GM18526 (cell line): ENCODE results near the gene NFATC2.

Experiments
- POLR2A ChIP-seq: IDR thresholded peaks from 3 replicates; pipeline ENCODE4 v1.6.1; 2011; ENCODE audit not compliant: insufficient read length; ENCODE audit errors: extremely low read depth

The NFATC2 gene

GRCh38 chr20:51450221-51450712, 92.3 kb downstream of the NFATC2 start:
- no peak for TF ChIP-seq POLR2A

DNA sequence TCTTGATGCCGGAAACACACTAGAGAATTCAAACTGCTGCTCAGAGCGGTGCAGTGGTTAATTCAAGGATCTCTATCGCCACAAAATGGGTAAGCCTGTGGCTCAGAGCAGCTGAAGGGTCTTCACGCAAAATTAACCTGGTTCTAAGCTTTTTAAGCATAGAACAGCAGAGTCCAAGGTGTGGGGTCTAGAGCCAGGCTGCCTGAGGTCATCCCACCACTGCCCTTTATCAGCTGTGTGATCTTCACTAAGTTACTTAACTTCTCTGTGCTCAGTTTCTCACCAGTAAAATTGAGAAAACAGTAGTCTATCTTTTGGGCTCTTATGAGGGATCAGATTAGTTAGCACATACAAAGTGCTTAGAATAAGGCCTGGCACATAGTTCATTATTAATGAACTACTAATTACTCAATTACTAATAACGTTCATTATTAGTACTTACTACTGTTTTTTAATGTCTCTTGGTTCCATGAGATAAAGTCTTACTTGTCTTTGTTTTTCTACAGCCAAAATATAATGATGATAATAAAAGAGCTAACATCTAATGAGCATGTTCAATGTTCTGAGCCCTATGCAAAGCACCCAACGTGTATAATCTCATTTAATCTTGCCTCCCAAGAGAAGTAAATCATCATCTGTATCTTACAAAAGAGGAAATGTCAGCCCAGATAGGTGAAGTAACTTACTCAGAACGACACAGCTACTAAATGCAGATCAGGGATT, 92.9 kb downstream of the NFATC2 start:
- TF ChIP-seq POLR2A = no peak

DNA sequence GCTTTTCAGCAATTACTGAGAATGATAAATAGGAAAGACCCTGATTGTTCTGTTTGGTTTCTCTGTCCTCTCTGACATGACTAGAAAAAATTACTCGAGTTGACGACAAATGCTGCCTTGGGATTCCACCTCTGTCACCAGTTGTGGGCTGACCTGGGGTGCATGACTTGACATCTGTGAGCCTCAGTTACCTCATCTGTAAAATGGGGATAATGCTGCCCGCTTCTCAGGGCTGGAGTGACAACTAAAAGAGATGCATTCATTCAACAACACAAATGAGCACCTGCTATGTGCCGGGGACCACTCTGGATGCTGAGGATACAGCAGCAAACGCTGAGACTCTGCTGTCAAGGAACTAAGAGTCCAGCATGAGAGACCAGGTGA, 94.8 kb downstream of the NFATC2 start:
- no peak for TF ChIP-seq POLR2A

DNA sequence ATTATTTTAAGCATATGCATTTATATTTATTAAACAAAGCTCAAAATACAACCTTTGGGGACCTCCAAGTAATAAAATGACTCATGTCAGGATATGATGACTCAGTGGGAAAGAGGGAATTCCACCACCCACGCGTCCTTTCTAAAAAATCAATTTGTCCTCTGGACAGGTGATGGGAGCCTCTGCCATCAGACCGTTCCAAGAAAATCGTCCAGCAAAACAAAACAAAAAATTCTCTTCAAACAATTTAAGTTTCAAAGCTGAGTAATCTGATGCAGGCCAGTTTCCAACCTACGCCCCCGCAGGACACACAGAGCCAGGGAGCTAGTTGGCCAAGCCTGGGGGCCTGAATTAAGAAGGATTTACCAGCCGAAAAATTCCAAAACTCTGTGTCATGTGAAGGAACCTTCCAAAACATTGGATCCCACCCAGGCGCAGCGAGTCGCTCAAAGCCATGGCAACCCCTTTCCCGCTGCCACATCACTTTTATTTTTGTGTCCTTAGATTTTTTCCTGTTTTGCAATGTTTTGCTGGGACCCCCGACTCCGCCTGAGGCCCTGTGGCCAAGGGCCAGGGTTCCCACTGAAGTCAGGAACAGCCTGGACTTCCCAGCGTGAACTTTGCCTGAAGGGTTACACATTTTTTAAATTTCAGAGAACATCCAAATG, 95.3 kb downstream of the NFATC2 start:
- no peak for TF ChIP-seq POLR2A

DNA sequence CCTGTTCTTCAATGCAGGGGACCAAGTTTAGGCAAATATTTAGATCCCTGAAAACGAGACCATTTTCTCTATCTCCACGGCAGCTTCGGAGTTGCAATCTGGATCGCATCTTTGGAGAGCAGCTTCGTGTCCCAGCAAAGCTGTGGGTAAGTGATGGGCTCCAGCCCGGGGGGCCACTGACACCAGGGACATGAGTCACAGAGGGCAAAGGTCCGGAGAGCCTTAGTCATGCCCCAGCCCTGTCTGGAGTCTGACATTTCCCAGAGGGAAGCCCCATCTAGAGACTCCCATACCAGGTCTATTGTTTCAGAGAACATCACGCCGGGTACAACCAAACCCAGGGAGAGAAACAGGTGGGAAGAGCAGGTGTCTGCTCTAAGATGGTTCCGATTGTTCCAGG, 95.9 kb downstream of the NFATC2 start:
- TF ChIP-seq POLR2A = no peak

GRCh38 chr20:51446230-51446629, 96.3 kb downstream of the NFATC2 start:
- no peak for TF ChIP-seq POLR2A

- no peak for TF ChIP-seq POLR2A
Measured at GRCh38 chr20:51445591-51445990, 96.9 kb downstream of the NFATC2 start.

- TF ChIP-seq POLR2A = no peak
Measured at GRCh38 chr20:51444922-51445438, 97.5 kb downstream of the NFATC2 start.

- TF ChIP-seq POLR2A = no peak
Measured at GRCh38 chr20:51444467-51444866, 98.1 kb downstream of the NFATC2 start.

DNA sequence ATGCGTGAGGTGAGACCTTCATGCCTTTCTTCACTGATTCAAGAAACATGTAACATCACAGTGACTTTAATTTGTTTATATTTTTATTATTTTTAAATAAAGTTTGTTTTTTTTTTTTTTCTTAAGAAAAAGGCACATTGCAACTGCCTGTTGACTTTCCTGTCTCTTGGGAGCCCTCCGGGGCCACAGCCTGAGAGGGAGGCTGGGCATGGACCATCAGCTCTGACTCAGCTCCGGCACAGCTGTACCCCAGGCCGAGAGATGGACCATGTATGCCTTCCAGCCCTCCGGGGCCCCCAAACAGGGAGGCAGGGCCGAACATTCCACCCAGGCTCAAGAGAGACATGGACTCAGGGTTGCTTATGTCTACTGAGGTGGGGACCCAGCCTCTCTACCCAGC, 99.9 kb downstream of the NFATC2 start:
- TF ChIP-seq POLR2A = no peak

DNA sequence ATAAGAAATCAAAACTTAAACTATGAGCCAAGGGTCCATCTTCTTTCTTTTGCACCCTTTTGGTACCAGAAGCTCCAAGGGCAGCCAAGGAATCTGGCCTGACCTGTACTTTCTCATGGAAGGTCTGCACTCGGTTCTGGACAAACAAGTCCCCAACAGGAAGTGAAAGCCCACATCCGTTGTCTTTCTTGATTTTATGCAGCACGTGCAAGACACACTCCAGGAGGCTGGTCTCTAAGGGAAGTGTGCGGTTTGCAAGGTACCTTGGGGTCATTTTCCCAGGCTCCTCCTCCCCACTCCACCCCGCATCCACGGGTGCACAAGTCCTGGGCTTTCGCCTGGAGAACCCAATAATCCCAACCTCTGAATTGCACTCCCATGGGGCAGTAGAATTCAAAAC, 101.9 kb downstream of the NFATC2 start:
- TF ChIP-seq POLR2A = no peak

- no peak for TF ChIP-seq POLR2A
Measured at GRCh38 chr20:51439160-51439689, 103.3 kb downstream of the NFATC2 start.

DNA sequence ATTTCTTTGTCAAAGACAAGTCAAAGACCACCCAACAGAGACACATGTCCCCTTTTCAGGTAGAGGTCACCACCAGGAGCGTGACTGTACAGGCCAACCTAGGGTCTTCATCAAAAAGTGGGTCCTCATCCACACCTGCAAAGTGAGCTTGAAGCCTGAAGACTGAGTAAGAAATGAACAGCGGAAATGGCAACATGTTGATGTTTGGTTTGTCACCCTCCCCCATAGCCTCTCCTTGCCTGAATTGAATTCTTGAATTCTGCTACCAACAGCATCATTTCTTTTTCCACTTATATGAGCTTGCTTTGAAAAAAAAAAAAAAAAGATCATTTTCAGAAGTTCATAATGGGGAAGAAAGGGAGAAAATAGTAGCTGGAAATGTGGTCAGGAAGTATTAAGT, 104.4 kb downstream of the NFATC2 start:
- TF ChIP-seq POLR2A = no peak

- TF ChIP-seq POLR2A = no peak
Measured at GRCh38 chr20:51437182-51437924, 105.2 kb downstream of the NFATC2 start.

GRCh38 chr20:51434580-51435247, 107.8 kb downstream of the NFATC2 start:
- no peak for TF ChIP-seq POLR2A
